ENCODE measurements around the gene CCDC192.

Gene CCDC192

DNA sequence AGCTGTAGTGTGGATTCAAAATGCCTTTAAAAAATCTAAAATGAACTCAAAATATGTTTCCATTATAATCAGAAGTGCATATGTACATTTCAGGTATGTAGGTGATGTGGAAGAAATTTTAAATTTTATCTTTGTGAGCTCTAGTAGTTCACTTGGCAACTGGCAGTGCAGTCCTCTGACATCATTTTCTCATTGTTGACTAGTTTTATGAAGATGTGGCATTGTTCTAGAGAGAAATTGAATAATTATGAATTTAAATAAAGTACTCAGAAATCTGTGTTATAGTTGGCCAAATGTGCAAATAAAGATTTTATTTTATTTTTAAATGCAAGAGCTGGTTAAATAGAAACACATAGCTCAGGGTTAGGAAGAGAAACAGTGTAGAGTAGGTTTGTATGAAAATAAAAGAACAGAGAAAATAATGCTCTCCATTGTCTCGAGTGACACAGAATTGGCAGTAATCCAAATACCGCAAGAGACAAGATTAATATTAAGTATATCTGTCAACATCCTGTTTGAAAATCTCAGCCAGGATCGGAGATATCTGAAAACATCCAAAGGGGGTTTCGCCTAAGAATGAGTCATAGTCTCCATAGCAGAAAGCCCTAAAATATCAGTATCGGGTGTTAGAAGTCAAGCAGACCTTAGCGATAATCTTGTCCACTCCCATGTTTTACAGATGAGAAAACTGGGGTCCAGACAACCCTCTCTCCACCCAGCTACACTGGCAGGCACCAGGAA is 189.4 kb downstream of the CCDC192 start:
- DNase-seq = peak in 1 of 2 donors; percentile 27

DNA sequence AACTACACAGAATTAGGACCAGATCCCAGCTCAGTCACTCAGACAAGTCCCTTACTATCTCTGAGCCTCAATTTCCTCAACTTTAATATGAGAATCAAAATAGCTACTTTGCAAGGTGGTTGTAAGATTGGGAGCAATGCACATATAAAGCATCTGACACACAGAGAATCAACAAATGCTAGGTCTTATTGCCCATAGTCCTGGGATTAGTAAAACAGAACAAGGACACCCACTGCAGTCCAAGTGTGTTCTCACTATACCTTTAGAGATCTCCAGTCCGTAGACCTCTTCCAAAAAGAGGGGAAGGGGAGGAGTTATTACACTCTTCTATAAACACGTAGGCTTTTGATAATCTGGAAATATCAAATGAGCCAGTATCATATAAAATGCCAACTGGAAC is 190.0 kb downstream of the CCDC192 start:
- DNase-seq = no peak

DNA sequence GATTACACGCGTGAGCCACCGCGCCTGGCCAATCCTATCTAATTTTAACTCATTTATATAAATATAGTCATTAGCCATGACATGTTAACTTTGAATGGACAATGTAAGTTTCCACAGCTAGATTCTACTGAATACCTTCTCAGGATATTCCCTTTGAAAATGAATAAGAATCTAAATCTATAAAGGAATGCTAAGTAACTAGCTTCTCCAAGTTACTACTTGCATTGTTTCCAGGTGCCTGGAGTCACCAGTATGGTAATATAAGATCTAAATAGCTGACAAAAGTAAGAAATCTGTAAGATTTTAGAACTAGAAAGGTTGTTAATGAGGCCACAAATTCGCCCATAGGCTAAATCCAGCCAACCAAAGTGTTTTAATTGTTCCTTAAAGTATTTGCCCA is 191.3 kb downstream of the CCDC192 start:
- DNase-seq = no peak

- DNase-seq = no peak
Observed at GRCh38 chr5:127898551-127899213, 195.5 kb downstream of the CCDC192 start.

GRCh38 chr5:127899214-127899610 is 196.0 kb downstream of the CCDC192 start:
- DNase-seq = no peak

DNA sequence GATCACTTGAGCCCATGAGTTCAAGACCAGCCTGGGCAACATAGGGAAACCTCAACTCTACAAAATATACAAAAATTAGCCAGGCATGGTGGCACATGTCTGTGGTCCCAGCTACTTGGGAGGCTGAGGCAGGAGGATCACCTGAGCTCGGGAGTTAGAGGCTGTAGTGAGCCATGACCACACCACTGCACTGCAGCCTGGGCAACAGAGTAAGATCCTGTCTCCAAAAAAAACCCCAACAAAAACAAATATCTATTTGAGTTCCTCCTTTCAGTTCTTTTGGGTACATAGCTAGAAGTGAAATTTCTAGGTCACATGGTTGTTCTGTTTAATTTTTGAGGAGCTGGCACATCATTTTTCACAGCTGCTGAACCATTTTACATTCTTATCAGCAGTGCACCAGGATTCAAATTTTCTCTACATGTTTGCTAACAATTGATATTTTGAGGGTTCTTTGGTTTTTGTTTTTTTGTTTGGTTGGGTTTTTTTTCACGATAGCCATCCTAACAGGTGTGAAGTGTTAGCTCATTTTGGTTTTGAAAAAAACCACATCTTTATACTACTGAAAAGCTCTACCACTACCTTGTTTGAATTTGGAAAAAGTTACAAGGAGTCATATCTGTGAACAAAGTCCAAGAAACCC is 203.5 kb downstream of the CCDC192 start:
- DNase-seq = no peak

- DNase-seq = no peak
Observed at GRCh38 chr5:127907907-127908306, 204.7 kb downstream of the CCDC192 start.

DNA sequence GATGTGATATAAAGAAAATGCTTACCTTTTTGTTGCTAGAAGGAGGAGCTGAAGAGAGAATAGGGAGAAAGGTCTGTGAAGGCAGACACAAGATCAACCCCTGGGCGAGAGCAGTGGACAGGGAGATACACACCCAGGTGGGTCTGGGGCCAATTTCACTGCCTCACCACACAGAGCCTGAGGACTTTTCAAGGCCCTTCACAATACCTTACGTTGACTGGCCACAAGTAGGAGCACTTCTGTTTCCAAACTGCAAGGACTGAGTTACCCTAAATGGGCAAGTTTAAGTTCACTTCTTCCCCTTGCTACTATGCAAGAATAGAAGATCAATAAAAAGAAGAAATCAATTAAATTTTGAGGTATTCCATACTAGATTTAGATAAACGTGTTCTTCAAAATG is 205.9 kb downstream of the CCDC192 start:
- peak in 1 of 2 donors; percentile 10 for DNase-seq

GRCh38 chr5:127909821-127910220 is 206.6 kb downstream of the CCDC192 start:
- DNase-seq = no peak

- no peak for DNase-seq
Observed at GRCh38 chr5:127910307-127910956, 207.2 kb downstream of the CCDC192 start.

- no peak for DNase-seq
Observed at GRCh38 chr5:127911619-127912018, 208.4 kb downstream of the CCDC192 start.

- no peak for DNase-seq
Observed at GRCh38 chr5:127912411-127912810, 209.2 kb downstream of the CCDC192 start.

DNA sequence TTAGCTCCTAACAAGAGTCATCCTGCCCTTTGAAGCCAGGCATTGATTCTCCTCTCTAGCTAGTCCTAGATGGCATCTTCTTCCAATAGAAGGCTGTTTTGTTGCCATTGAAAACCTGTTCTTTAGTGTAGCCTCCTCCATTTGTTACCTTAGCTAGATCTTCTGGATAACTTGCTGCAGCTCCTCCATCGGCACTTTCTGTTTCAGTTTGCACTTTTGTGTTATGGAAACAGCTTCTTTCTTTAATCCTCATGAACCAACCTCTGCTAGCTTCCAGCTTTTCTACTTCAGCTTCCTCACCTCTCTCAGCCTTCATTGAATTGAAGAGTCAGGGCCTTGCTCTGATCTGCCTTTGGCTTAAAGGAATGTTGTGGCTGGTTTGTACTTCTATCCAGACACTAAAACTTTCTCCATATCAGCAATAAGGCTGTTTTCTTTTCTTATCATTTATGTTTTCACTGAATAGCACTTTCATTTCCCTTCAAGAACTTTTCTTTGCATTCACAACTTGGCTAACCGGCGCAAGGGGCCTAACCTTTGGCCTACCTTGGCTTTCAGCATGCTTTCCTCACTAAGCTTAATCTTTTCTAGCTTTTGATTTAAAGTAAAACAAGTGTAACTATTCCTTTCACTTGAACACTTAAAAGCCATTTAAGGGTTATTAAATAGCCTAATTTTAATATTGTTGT is 213.8 kb downstream of the CCDC192 start:
- DNase-seq = no peak

GRCh38 chr5:127919006-127919796 is 216.0 kb downstream of the CCDC192 start:
- no peak for DNase-seq

- no peak for DNase-seq
Observed at GRCh38 chr5:127919818-127920217, 216.6 kb downstream of the CCDC192 start.

GRCh38 chr5:127920936-127921335 is 217.7 kb downstream of the CCDC192 start:
- DNase-seq = no peak

DNA sequence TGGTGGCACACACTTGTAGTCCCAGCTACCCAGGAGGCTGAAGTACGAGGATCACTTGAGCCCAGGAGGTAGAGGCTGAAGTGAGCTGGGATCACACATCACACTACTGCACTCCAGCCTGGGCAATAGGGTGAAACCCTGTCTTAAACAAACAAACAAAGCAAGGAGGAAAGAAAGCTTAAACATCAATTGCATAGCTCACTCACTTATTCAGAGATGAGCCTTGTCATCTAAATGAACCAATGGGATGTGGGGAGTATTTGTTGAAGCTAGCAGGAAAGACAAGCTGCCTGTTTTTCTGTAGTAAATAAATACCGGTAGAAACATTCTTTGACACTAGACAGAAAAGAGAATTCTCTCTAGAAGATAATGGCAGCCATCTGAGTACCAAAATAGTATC is 219.4 kb downstream of the CCDC192 start:
- DNase-seq = no peak

- DNase-seq = no peak
Observed at GRCh38 chr5:127923804-127924570, 220.8 kb downstream of the CCDC192 start.

GRCh38 chr5:127924606-127925005 is 221.4 kb downstream of the CCDC192 start:
- no peak for DNase-seq

DNA sequence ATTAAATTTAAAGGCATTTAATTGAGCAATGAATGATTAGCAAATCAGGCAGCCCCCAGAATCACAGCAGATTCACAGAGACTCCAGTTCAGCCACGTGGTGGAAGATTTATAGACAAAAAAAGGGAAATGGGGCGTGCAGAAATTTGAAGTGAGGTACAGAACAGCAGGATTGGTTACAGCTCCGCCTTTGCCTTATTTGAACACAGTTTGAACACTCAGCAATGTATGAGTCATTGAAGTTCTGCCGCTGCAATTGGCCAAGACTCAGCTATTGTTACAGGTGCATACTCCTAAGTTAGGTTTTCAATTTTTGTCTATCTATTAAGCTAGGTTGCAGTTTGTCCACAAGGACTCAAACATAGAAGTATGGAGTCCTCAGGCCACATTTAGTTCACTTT is 222.7 kb downstream of the CCDC192 start:
- DNase-seq = no peak

- no peak for DNase-seq
Observed at GRCh38 chr5:127926974-127927373, 223.8 kb downstream of the CCDC192 start.

Measured in CD4-positive, alpha-beta T cell treated with Interleukin-1 beta for 1 hour (primary cell).